ENCODE results near the gene RPUSD2.

RPUSD2 gene

DNA sequence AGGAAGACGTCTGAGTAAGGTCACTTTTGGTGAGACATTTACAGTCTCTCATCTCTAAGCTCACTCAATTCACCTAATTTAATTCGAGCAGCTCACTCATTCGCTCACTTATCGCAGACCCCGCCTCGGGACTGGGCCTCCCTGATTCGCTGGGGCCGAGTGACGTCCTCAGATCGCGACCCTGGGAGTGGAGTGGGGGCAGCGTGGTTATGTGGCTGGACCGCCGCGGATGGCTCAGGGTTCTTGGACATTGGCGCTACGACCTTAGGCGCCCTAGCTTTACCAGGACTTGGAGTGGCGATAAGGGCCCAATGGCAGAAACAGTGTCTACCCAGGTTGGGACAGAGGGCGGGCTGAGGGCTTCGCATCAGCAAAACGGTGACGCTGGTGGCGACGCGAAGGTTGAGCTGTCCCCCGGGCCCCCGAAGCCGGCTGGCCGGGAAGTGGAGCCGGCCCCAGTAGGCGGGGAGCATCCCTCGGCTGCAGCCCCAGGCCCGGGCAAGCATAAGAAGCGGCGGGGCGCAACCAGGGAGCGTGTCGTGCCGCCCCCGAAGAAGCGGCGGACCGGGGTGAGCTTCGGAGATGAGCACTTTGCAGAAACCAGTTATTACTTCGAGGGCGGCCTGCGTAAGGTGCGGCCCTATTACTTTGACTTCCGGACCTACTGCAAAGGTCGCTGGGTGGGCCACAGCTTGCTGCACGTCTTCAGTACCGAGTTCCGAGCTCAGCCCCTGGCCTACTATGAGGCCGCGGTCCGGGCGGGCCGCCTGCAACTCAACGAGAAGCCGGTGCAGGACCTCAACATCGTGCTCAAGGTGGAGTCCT, at the start of gene RPUSD2:
RPUSD2 (plus strand) TSS at position 171 of the 825 bp plus-strand sequence; CDS start at position 210, 39 bp downstream.
- peak; percentile 98 for DNase-seq

- no peak for DNase-seq
These were observed 45.5 kb upstream of the RPUSD2 start for GRCh38 chr15:40523611-40524010.

GRCh38 chr15:40525855-40526254, 43.2 kb upstream of the RPUSD2 start:
- DNase-seq = no peak

GRCh38 chr15:40528801-40529200, 40.3 kb upstream of the RPUSD2 start:
- DNase-seq = no peak

DNA sequence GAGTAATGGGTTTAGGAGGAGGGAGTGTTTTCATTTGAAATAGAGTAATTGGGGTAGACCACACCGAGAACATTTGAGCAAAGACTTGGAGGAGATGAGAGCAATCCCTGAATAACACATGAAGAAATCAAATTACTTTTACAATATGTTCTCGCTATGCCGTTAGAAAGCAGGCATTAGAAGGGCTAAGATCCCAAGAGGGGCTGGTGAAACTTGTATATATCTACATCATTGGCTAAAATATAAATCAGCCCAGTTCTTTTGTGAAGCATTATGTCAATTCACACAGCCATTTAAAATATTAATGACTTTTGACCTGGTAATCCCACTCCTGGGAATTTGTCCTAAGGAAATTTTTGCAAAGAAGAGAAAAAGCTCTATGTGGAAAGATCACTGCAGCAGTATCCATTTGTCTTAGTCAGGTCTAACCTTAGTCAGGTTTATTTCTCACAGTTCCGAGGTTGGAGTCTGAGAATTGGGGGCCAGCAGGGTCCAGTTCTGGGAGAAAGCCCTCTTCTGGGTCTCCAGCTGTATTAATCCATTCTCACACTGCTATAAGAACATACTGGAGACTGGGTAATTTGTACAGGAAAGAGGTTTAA, 35.2 kb upstream of the RPUSD2 start:
- DNase-seq = no peak

DNA sequence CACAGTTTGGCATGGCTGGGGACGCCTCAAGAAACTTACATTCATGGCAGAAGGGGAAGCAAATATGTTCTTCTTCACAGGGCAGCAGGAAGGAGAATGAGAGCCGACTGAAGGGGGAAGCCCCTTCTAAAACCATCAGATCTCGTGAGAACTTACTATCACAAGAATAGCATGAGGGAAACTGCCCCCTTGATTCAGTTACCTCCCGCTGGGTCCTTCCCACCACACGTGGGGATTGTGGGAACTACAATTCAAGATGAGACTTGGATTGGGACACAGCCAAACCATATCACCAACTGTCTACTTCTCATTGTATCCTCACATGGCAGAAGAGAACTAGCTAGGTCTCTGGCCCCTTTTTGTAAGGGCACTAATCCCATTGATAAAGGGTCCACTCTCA, 34.7 kb upstream of the RPUSD2 start:
- DNase-seq = no peak

DNA sequence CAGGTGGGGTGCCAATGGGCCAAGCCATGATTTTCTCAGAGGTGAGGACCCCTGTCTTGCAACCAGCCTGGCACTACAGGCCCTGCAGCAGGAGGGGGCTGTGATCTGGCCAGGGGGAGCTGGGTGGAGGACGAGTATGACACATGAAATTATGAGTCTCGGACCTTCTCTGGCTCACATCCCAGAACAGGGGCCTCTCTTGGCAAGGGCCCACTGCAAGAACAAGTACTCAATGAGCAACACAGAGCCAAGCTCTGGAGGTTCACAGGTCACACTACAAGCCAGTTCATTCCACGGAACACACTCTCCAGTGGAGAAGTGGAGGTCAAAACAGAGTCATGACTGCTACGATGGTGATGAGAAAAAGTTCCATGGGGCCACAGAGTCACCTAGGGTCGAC, 32.6 kb upstream of the RPUSD2 start:
- no peak for DNase-seq

DNA sequence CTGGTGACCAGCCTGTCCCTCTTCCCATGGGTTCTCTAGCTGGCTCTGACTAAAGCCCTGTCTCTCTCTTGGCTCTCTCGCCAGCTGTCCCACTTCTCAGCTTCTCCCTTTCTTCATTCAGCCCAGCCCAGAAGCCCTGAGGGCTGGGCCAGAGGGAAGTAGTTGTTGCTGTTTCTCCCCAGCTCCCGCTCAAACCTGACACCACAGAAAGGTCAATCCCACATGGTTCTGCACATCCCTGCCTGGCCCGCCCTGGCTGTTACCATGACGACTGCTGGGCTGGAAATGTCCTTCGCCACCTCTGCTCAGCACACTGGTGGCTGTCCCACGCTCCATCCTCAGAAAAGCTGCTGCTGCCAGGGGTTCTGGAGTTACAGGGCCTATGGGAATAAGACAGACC, 30.1 kb upstream of the RPUSD2 start:
- DNase-seq = no peak

GRCh38 chr15:40543082-40543481, 26.0 kb upstream of the RPUSD2 start:
- no peak for DNase-seq

GRCh38 chr15:40543631-40544294, 25.3 kb upstream of the RPUSD2 start:
- no peak for DNase-seq

DNA sequence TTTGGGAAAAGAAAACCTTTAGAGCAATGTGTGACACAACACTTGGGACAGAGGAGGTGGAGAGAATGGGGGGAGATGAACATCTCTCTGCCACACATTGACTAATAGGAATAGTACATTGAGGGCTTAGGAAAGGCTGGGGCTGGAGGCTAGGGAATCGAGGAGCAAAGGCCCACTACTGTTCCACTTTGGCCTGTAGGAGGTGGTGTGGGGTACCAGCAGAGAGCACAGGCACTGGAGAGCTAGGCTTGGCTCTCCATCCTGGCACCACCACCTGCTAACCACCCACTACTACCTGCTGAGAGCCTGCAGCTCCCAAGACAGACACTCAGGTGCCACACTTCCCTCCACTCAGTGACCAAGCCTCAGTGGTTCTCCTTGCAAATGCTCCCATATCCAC, 23.6 kb upstream of the RPUSD2 start:
- DNase-seq = no peak

DNA sequence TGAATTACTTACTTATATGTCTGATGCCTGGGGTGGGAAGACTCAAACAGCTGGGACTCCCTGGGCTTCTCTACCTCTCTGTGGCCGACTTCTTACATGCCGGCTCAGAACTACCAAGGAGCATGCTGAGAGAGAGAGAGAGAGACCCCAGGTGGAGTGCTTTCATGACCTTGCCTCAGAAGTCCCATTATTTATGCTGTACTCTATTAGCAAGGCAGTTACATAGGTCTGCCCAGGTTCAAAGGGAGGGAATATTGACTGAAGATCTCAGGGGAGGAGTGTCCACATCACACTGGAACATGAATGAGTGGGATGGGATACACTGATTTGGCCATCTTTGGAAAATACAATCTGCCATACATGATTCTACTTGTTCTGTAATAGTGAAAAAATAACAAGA, 20.5 kb upstream of the RPUSD2 start:
- DNase-seq = no peak

DNA sequence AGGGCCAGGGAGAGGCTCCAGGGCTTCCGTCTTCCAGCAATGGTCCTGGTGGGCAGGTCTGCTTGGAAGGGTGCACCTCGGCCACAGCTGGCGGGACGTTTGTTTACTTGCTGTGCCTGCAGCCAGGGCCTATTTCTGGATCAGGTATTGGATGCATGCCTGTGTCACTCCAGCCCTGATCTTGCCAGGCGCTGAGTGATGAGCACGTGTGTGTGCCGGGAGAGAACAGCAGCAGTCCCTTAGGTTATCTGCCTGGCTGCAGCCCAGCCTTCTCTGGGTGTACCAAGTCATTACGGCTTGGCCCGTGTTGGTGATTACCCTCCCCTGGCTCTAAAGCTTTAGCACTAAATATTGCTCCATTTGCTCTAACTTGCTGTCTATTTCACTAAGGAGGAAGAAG, 19.2 kb upstream of the RPUSD2 start:
- DNase-seq = no peak

DNA sequence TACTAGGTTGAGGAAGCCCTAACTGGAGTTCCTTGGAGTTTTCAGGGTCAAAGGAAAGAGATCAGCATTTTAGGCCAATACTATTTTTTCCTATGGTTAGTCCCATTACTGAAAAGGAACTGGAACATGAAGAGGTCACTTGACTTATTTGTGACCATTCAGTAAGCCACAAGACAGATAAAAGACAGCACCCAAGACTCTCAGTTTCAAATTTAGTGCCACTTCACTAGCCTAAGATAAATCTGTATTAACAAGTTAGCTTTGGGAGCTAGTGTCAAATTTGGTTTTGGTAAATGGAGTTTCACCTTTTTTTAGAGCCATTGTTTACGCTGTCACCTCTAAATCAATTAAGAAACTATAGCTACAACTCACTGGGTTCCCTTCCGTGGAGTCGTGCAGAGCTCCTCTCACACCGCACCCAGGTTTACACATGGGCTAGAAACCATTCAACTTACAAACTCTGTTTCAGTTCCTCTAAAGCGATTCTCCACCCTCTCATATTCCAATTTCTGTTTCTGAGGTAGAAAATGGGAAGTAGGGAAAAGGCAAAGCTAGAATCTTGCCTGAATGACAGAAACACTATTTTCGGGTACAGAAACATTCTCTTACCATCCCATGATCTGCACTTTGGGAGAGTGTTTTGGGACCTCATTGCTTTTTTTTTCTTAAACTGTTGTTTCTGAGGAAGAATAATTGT, 18.6 kb upstream of the RPUSD2 start:
- no peak for DNase-seq

- no peak for DNase-seq
These were observed 15.0 kb upstream of the RPUSD2 start for GRCh38 chr15:40554161-40554525.

DNA sequence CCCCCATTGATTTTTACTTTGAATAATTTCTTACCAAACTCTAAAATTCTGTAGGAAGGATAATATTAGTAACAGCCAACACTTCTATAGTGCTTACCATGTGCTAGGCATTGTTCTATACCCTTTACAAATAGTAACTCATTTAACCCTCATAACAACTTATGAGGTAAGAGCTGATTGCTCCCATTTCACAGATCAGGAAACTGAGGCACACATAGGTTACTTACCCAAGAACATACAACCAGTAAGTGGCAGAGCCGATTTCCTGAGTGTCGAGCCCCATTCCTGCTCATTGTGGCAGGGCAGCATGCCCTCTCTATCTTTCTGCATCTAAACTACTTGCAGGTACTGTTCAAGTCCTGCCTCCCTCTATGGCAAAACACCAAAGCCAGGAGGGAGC, 13.2 kb upstream of the RPUSD2 start:
- no peak for DNase-seq

DNA sequence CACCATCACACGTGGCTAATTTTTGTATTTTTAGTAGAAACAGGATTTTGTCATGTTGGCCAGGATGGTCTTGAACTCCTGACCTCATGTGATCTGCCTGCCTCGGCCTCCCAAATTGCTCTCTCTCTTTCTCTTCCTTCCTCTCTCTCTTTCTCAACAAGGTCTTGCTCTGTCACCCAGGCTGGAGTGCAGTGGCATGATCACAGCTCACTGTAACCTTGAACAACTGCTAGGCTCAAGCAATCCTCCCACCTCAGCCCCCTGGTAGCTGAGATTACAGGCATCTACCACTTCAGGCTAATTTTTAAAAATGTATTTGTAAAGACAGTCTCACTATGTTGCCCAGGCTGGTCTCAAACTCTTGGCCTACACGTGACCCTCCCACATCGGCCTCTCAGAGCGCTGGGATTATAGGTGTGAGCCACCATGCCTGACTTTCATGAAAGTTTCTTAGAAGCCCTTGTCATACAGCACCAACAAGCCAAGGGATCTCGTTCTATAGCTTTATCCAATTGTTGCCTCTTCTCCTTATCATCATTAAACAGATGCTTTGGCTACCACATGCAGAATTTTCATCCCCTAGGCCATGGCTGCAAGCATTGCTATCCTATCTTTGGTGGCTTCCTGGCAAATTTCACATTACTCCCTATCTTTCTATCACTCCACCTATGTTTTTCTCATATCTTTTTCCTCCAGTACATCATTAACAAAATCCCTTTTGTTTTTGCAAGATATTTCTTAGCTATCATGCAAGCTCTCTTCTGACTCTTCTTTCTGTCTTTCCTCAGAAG, 10.0 kb upstream of the RPUSD2 start:
- DNase-seq = peak; percentile 97

- DNase-seq = no peak
These were observed 6.4 kb upstream of the RPUSD2 start for GRCh38 chr15:40562691-40563090.

DNA sequence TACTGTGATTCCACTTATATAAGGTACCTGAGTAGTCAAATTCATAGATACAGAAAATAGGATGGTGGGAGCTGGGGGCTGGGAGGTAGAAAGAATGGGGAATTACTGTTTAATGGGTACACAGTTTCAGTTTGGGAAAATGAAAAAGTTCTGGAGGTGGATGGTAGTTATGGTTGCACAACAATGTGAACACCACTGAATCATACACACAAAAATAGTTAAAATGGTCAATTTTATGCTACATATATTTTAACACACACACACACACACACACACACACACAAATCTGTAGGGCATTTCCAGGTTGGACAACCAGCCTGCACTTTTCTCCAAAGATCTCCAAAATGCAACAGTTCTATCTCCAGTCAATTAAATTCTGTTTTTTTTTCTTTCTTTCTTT, 5.7 kb upstream of the RPUSD2 start:
- DNase-seq = no peak

DNA sequence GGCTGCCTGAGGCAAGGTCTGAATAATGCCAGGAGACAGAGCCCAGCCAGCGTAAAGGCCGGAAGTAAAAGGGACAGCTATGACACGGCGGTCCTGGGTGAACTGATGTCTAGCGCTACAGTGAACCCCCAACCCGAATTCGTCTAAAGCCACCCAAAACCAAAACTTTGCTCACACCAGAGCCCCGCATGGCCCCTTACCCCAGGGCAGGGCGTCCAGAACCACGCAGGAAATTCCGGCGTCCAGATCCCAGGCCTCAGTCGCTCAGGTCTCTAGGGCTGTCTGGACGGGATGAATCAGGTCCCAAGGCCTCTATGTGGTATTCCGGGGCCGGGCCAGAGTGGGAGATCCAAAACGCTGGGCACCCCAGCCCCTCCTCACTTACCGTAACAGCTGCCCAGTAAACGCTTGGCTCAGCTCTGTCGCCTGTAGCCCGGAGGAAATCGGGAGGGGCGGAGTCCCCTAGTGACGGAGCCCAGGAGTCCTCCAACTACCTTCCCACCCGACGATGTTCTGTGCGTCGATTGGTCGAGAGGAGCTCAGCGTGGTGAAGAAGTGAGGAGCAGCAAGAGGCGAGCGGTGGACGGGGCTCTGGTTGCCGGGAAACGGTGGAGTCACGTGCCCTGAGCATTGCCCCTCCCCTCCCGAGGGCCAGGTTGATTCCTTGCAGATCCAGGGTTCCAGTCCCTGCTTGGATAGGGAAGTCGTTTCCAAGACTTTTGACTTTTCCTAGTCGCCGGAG, 4.3 kb upstream of the RPUSD2 start, which contains the start of gene CCDC32:
CCDC32 (minus strand) TSS at position 452 of the 742 bp plus-strand sequence. CDS start 2,027 bp downstream, outside the sequence.
- DNase-seq = peak; percentile 100

DNA sequence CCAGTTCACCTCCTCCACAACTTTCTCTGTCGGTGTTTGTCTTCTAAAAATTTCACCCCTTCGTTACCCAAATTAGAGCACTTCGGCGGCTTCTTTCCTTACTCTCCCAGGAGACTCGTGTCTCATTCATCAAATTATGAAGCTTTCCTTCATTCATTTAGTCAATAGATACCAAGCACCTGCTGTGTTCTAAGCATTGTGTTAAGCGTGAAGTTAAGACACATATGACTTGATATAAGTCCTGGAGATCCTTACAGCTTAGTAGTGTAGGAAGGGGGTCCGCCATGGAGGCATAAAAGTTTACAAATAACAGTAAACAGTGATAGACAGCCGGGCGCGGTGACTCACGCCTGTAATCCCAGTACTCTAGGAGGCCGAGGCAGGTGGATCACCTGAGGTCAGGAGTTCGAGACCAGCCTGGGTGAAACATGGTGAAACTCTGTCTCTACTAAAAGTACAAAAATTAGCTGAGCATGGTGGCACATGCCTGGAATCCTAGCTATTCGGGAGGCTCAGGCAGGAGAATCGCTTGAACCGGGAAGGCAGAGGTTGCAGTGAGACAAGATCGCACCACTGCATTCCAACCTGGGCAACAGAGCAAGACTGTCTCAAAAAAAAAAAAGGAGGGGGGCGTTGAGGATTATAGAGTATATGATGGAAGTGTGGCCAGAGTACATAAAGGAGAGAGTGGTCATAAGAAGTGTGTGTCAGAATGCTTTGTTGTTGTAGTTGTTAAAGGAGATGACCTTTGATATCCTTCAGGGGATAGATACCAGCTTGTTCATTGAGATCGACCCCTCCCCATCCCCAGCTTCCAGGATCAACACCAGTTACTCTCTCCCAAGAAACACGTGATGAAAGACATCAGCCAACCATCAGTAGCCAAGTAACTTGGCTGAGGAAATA, 3.5 kb upstream of the RPUSD2 start:
- DNase-seq = no peak
